HG03575 (cell line): ENCODE results near the gene TIGD4.

Experiments used
- ATAC-seq: cut with Tn5 transposase; IDR thresholded peaks from one replicate; pipeline ENCODE4 v1.9.1; 2021; ENCODE audit not compliant: unreplicated experiment, insufficient number of reproducible peaks, low FRiP score; ENCODE audit errors: extremely low read depth

Gene TIGD4

DNA sequence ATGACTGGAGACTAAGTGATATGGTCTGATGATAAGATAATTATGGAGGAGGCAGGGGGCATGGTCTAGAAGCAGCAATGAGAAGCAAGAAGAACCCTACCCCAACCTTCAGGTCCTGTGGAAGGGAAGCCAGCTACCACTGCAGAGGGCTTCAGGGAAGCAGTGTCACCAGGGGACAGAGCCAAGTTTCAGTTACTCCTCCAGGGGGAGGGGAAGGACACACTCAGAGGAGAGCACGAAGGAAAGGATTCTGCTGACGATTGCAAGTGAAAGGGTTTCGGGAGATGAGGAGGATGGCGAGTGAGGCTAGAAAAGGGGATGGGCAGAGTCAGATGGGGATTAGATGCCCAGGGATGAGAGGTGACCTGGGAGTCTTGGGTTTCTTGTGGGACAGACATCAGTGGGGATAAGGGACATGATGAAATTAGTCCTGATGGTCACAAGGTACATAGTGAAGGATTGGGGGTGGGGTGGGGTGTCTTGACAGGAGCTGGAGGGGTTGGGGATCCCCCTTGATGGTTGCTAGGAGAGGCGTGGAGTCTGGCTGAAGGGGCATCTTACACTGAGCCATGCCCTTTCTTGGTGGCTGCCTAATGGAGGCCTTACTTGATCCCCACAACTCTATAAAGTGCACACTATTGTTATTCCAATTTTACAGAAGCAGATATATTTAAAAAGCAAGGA lies 45.4 kb downstream of the TIGD4 start:
- no peak for ATAC-seq

DNA sequence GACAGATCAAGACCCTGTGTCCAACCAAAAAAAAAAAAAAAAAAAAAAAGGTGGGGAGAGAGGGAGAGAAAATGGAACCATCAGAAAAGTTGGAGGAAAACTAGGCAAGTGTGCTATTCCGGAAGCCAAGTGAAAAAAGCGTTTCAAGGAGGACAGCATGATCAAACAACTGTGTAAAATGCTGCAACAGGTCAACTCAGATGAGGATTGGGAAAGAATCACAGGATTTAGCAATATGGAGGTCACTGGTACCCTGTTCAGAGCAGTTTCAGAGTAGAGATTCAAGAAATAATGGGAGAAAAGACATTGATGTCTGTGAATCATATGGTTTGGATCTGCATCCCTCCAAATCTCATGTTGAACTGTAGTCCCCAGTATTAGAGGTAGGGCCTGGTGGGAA lies 47.5 kb downstream of the TIGD4 start:
- no peak for ATAC-seq

- ATAC-seq: no peak
These were observed 50.1 kb downstream of the TIGD4 start for GRCh38 chr4:152729466-152729865.

DNA sequence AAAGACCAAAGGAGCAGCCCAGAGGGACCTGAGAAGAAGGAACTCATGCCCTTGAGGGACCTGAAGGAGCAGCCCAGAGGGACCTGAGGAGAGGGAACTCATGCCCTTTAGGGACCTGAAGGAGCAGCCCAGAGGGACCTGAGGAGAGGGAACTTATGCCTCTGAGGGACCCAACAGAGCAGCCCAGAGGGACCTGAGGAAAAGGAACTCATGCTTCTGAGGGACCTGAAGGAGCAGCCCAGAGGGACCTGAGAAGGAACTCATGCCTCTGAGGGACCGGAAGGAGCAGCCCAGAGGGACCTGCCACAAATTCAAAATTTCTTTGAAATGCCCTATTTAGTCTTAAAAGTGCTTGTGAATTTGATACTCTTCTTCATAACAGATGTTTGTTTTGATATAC lies 51.2 kb downstream of the TIGD4 start:
- ATAC-seq: no peak

DNA sequence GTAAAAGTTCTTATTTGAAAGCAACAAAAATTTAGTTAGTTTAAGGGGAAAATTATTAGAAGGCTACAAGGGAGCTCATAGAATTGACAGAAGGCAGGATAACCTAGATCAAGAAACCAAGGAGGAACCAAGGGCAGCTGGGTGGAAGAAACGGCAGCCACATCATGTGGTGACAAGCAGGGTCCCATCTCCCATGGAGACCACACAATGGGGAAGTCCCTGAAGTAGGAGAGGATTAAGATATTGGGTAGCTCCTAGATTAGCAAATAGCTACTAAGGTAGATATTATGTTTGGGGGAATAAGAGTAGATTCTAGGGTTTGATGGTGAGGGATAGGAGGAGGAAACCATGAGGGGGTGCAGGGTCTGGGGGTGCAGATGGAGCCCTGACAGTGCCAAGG lies 51.7 kb downstream of the TIGD4 start:
- ATAC-seq: no peak

DNA sequence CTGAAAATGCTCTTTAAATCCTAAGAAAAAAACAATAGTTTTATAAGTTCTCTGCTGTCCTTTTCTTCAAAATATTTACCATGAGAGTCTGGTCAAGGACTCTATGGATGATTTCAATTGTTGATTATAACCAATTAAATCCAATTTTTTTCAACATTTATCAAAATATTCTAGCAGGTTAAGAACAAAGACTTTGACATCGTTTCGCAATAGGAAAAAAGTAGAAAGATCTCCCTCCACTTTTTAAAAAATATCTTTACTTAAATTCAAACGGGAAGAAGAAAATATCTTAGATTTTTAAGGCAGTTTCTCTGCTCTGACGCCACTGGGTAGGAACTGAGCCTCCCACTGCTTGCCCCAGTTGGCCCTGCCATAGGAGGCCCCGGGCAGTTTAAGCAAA lies 55.0 kb downstream of the TIGD4 start:
- no peak for ATAC-seq

- no peak for ATAC-seq
These were observed 56.3 kb downstream of the TIGD4 start for GRCh38 chr4:152723236-152723635.

DNA sequence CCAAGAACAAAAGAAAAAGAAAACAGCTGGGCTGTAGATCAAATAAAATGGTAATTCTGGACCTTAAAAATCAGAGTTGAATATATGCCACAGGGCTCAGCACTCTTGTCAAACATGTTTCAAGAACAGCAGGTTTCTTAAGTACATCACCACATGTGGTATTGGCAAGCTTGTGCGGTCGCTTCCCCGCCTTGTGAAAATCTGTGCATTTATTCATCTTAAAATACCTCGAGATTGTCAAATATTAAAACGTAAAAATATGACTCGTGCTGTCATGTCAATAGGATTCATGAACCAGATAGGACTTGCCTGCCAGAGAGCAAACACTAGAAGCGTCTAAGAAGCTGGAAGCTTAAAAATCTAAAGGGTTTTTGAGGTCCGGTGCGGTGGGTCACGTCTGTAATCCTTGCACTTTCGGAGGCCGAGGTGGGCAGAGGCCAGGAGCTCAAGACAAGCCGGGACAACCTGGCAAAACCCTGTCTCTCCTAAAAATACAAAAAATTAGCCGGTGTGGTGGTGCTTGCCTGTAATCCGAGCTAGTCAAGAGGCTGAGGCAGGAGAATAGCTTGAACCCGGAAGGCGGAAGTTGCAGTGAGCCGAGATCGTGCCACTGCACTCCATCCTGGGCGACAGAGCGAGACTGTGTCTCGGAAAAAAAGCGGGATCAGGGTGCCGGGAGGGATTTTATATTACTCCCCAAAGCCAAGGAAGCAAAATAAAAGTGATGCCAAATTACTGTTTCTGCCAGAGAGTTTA lies 59.6 kb downstream of the TIGD4 start:
- ATAC-seq: no peak
